ENCODE results near the gene PCDH19. TPM values are rescaled to one million over a fixed set of nuclear protein-coding genes. Genes with fewer than 3 reads are reported as not detected.

Gene PCDH19
- total RNA-seq, 1 experiment from 2014 or later: 1.2 TPM

DNA sequence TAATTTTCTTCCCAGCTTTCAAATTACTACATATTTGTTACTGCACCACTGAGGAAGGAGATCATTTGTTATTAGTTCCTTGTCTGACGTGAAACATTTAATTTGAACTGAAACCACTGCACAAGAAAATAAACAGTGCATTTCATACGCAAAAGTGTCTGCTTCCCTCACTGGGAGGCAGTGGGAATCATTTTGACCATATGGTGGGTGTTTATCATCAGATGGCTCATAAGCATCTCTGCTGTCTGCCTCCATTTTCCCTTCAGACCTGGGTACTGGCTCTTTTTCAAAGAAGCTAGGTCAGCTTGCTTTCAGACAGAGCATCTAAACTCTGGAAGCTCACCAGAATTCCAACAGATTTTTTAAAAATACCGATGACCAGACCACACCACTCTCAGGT lies 135.2 kb downstream of the PCDH19 start:
- Histone ChIP-seq H3K56ac (ENCODE audit: insufficient read length, low read depth, low read length) (no peak overlapping the region), H3K14ac (ENCODE audit: insufficient read depth, low read length) (no peak overlapping the region), H3T11ph (ENCODE audit: low read length) (no peak overlapping the region), H3K9ac (ENCODE audit: extremely low read depth, insufficient read length, low read length) (no peak overlapping the region), H2AK5ac (ENCODE audit: insufficient read length, low read length) (no peak overlapping the region), H2BK5ac (ENCODE audit: insufficient read length, low read length) (no peak overlapping the region), H3K4me1 (ENCODE audit: insufficient read depth, low read length) (no peaks in the 10 kb centered on the region), H3K23me2 (ENCODE audit: insufficient read length, low read depth, low read length, poor library complexity, severe bottlenecking) (no peaks in the 10 kb centered on the region), H2BK120ac (ENCODE audit: low read depth, low read length, poor library complexity, severe bottlenecking) (no peak overlapping the region), H4K5ac (ENCODE audit: insufficient read length, low read depth, low read length) (no peak overlapping the region), H3K4me2 (ENCODE audit: insufficient read depth, insufficient read length, low read length) (no peak overlapping the region), H3K9me3 (ENCODE audit: control insufficient read depth, low read depth, low read length) (no peaks in the 10 kb centered on the region), H4K91ac (ENCODE audit: insufficient read length, low read depth, low read length) (no peak overlapping the region), H4K20me1 (ENCODE audit: control insufficient read depth, insufficient read depth, insufficient read length) (no peaks in the 10 kb centered on the region), H3K4ac (ENCODE audit: low read depth, low read length) (no peak overlapping the region), H4K8ac (replicated peaks; ENCODE audit: insufficient read length, low read depth, low read length) (no peak overlapping the region), H3K79me2 (ENCODE audit: insufficient read depth, low read length) (no peaks in the 10 kb centered on the region), H2BK15ac (ENCODE audit: low read depth, low read length) (no peak overlapping the region), H3K23ac (ENCODE audit: insufficient read length, low read depth, low read length) (no peak overlapping the region), H3K27me3 (ENCODE audit: insufficient read depth, low read length) (no peaks in the 10 kb centered on the region), H3K79me1 (ENCODE audit: insufficient read depth, low read depth, low read length, poor library complexity, severe bottlenecking) (no peaks in the 10 kb centered on the region), H2BK12ac (ENCODE audit: insufficient read length, low read depth, low read length) (no peak overlapping the region), H3K18ac (ENCODE audit: insufficient read length, low read depth, low read length) (no peak overlapping the region), H2BK20ac (ENCODE audit: low read depth, low read length, poor library complexity, severe bottlenecking) (no peak overlapping the region), H3K27ac (ENCODE audit: insufficient read length, low read depth, low read length) (no peak overlapping the region), H2AFZ (ENCODE audit: low read length) (no peak overlapping the region)
- Mint-ChIP-seq H3K9me3 (peaks cover 6% of the 10 kb centered on the region in 2 experiments; a peak in 3 of 5 replicates), H3K36me3 (ENCODE audit: insufficient read depth in 1 of 3, low read depth in 3 of 3) (no peaks in the 10 kb centered on the region), H3K27ac (no peak overlapping the region), H3K4me3 (no peak overlapping the region), H3K27me3 (ENCODE audit: low read depth) (no peaks in the 10 kb centered on the region; the same call in 1 of the 2 replicates), H3K4me1 (no peaks in the 10 kb centered on the region)
- TF ChIP-seq, protein P1, sequence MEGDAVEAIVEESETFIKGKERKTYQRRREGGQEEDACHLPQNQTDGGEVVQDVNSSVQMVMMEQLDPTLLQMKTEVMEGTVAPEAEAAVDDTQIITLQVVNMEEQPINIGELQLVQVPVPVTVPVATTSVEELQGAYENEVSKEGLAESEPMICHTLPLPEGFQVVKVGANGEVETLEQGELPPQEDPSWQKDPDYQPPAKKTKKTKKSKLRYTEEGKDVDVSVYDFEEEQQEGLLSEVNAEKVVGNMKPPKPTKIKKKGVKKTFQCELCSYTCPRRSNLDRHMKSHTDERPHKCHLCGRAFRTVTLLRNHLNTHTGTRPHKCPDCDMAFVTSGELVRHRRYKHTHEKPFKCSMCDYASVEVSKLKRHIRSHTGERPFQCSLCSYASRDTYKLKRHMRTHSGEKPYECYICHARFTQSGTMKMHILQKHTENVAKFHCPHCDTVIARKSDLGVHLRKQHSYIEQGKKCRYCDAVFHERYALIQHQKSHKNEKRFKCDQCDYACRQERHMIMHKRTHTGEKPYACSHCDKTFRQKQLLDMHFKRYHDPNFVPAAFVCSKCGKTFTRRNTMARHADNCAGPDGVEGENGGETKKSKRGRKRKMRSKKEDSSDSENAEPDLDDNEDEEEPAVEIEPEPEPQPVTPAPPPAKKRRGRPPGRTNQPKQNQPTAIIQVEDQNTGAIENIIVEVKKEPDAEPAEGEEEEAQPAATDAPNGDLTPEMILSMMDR (conservative IDR thresholded peaks at IDR 0.05): no peak
- no peak for DNase-seq
- WGBS (ENCODE audit: extremely low coverage, insufficient read length, low lambda C conversion rate): no CpG with 5 or more reads among the region's 3 CpGs
